Chondrocyte (in vitro differentiated cells): Measurements from ENCODE around the gene CNN2. TPM values are rescaled to one million over a fixed set of nuclear protein-coding genes. Genes with fewer than 3 reads are reported as not detected.

Experiments used
- DNase-seq: peaks from one replicate; pipeline ENCODE4 v3.0.0; 2021; ENCODE audit warnings: mixed read lengths, low spot score
- H3K27ac Mint-ChIP-seq: one replicate; pipeline ENCODE4 v1.8.0; 2021; ENCODE audit warnings: mild to moderate bottlenecking, moderate library complexity, mixed read lengths; ENCODE audit not compliant: unreplicated experiment
- H3K27me3 Mint-ChIP-seq: 2 replicates; pipeline ENCODE4 v1.8.0; 2021; ENCODE audit warnings: low read depth, mixed read lengths
- H3K36me3 Mint-ChIP-seq: 2 replicates; pipeline ENCODE4 v1.8.0; 2021; ENCODE audit warnings: low read depth, mixed read lengths
- H3K4me1 Mint-ChIP-seq: 2 replicates; pipeline ENCODE4 v1.8.0; 2021; ENCODE audit warnings: low read depth, mild to moderate bottlenecking, mixed read lengths
- H3K4me3 Mint-ChIP-seq: one replicate; pipeline ENCODE4 v1.8.0; 2021; ENCODE audit warnings: mild to moderate bottlenecking, moderate library complexity, mixed read lengths; ENCODE audit not compliant: unreplicated experiment
- H3K9me3 Mint-ChIP-seq: 2 replicates; pipeline ENCODE4 v1.8.0; 2021; ENCODE audit warnings: low read depth, mixed read lengths
- CTCF ChIP-seq: fragments of 200-600 bp; sonication (generic); IDR thresholded peaks from 2 replicates; pipeline ENCODE4 v1.5.0; 2021; ENCODE audit warnings: antibody characterized with exemption, mild to moderate bottlenecking, moderate library complexity
- total RNA-seq: library from RNA; stranded (reverse); gene quantifications from 3 replicates; pipeline ENCODE4 v1.2.1, GENCODE V29; 2021

Gene CNN2
- total RNA-seq, 1 donor from 2014 or later: 363 TPM

GRCh38 chr19:1014161-1015060 is 12.0 kb upstream of the CNN2 start:
- H3K27me3 Mint-ChIP-seq: no peaks in the 10 kb centered on the region
- H3K4me1 Mint-ChIP-seq: peaks cover 33% of the 10 kb centered on the region
- no peak for TF ChIP-seq CTCF
- no peak overlapping the region for H3K27ac Mint-ChIP-seq
- no peak overlapping the region for H3K4me3 Mint-ChIP-seq
- no peak for DNase-seq
- no peaks in the 10 kb centered on the region for H3K36me3 Mint-ChIP-seq
- H3K9me3 Mint-ChIP-seq: no peaks in the 10 kb centered on the region

- no peak for DNase-seq
- Mint-ChIP-seq H3K27me3 (no peaks in the 10 kb centered on the region), H3K4me3 (no peak overlapping the region), H3K36me3 (no peaks in the 10 kb centered on the region), H3K4me1 (peaks cover 41% of the 10 kb centered on the region), H3K9me3 (no peaks in the 10 kb centered on the region), H3K27ac (no peak overlapping the region)
- no peak for TF ChIP-seq CTCF
These were observed 11.2 kb upstream of the CNN2 start for GRCh38 chr19:1015061-1015781.

- Mint-ChIP-seq H3K4me1 (peaks cover 41% of the 10 kb centered on the region), H3K27me3 (no peaks in the 10 kb centered on the region), H3K27ac (peak overlapping the region; percentile 96), H3K4me3 (no peak overlapping the region), H3K36me3 (no peaks in the 10 kb centered on the region), H3K9me3 (no peaks in the 10 kb centered on the region)
- TF ChIP-seq CTCF: no peak
- DNase-seq: no peak
These were observed 10.4 kb upstream of the CNN2 start for GRCh38 chr19:1015782-1016646.

GRCh38 chr19:1016647-1017114 is 9.7 kb upstream of the CNN2 start:
- H3K9me3 Mint-ChIP-seq: no peaks in the 10 kb centered on the region
- H3K4me1 Mint-ChIP-seq: peaks cover 46% of the 10 kb centered on the region
- H3K27me3 Mint-ChIP-seq: no peaks in the 10 kb centered on the region
- TF ChIP-seq CTCF: no peak
- peak overlapping the region; percentile 96 for H3K27ac Mint-ChIP-seq
- H3K4me3 Mint-ChIP-seq: peak overlapping the region; percentile 48
- DNase-seq: no peak
- H3K36me3 Mint-ChIP-seq: no peaks in the 10 kb centered on the region
